ENCODE measurements around the gene ALDH8A1. TPM values are rescaled to one million over a fixed set of nuclear protein-coding genes. Genes with fewer than 3 reads are reported as not detected.
"Not testable (repeated sequence)": the region's sequence is repeated elsewhere in the genome, so short reads cannot be mapped to it uniquely, and the experiment has no call there.

ALDH8A1 gene
- total RNA-seq, 1 donor from 2014 or later, result 1.2 TPM

DNA sequence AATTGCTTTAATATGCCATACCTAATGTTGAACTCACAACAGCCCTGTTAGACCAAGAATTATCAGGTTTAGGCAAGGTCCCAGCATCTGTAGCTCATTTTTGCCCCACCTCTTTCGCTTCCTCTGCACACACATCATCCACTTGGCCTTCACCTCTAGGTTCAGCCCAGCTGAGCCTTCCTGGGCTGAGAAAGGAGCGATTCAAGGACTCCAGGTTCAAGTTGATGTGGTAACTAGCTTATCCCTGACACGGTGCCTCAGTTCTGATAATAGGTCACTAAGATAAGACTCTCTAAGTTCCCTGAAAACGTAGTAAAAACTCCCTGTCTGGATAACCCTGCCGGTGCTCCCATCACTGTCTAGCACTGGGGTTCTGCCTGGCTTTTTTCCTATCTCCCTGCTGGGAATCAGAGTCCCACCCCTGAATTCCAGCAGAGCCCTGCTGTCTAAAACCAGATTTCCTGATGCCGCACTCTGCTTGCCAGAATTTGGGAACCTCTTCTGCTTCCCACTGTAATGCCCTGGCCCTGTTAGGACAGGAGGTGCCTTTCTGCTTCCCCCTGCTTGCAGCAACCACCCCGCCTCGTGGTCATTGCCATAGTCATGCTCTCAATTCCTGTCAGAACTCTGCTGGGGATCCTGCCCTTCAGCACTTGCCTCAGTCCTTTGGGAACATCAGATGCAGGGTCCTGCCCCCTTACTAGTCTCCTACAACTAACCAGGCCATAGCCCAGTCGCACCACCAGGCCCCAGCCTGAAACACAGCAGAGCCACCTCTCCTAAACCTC lies 47.6 kb downstream of the ALDH8A1 start:
- H3K9me3 ChIP-seq, result no peaks in the 10 kb centered on the region
- intact Hi-C loops (cut with DNase I), result no loop called here
- H3K27ac ChIP-seq, result no peak overlapping the region
- H3K36me3 ChIP-seq, result no peaks in the 10 kb centered on the region
- TF ChIP-seq, protein P1, sequence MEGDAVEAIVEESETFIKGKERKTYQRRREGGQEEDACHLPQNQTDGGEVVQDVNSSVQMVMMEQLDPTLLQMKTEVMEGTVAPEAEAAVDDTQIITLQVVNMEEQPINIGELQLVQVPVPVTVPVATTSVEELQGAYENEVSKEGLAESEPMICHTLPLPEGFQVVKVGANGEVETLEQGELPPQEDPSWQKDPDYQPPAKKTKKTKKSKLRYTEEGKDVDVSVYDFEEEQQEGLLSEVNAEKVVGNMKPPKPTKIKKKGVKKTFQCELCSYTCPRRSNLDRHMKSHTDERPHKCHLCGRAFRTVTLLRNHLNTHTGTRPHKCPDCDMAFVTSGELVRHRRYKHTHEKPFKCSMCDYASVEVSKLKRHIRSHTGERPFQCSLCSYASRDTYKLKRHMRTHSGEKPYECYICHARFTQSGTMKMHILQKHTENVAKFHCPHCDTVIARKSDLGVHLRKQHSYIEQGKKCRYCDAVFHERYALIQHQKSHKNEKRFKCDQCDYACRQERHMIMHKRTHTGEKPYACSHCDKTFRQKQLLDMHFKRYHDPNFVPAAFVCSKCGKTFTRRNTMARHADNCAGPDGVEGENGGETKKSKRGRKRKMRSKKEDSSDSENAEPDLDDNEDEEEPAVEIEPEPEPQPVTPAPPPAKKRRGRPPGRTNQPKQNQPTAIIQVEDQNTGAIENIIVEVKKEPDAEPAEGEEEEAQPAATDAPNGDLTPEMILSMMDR (IDR thresholded peaks at IDR 0.05), result no peak
- H3K27me3 ChIP-seq, result no peaks in the 10 kb centered on the region
- H3K4me3 ChIP-seq, result no peak overlapping the region
- DNase-seq, result no peak
- ATAC-seq, result peak; percentile 27
- no peaks in the 10 kb centered on the region for H3K4me1 ChIP-seq

DNA sequence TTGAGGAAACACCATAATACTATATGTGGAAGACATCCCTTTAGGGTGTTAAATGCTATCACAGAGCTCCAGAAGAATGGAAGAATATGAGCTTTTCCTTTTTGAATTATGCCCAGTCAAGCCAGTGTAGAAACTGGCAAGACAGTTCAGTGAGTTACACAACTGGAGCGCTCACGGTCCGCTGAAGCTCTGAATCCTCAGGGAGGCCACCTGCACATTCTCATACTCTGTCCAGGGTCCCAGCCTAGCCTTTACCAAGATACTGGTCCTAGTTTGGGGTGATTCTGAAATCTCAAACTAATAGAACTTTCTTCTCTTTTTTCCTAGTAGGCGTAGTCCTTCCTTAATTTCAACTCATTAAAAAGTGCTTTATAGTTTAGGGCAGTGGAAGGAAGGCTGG lies 51.3 kb downstream of the ALDH8A1 start:
- TF ChIP-seq, protein P1 (IDR thresholded peaks at IDR 0.05), result no peak
- Histone ChIP-seq H3K9me3 (no peaks in the 10 kb centered on the region), H3K4me3 (no peak overlapping the region), H3K4me1 (no peaks in the 10 kb centered on the region), H3K27me3 (no peaks in the 10 kb centered on the region), H3K27ac (no peak overlapping the region), H3K36me3 (no peaks in the 10 kb centered on the region)
- ATAC-seq (no peak), DNase-seq (no peak)
- intact Hi-C loops (cut with DNase I), result no loop called here

DNA sequence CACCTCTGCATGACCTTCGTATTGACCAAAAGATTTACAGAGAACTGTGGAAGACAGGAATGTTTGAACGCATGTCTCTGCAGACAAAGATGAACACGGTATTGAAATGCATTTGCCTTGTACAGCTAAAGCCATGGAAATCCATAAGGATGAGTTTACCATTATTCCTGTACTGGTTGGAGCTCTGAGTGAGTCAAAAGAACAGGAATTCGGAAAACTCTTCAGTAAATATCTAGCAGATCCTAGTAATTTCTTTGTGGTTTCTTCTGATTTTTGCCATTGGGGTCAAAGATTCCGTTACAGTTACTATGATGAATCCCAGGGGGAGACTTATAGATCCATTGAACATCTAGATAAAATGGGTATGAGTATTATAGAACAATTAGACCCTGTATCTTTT lies 51.7 kb downstream of the ALDH8A1 start:
- H3K4me3 ChIP-seq; H3K36me3 ChIP-seq; H3K27ac ChIP-seq; H3K4me1 ChIP-seq; H3K27me3 ChIP-seq; DNase-seq; ATAC-seq; H3K9me3 ChIP-seq; intact Hi-C loops (cut with DNase I): not testable (repeated sequence)

DNA sequence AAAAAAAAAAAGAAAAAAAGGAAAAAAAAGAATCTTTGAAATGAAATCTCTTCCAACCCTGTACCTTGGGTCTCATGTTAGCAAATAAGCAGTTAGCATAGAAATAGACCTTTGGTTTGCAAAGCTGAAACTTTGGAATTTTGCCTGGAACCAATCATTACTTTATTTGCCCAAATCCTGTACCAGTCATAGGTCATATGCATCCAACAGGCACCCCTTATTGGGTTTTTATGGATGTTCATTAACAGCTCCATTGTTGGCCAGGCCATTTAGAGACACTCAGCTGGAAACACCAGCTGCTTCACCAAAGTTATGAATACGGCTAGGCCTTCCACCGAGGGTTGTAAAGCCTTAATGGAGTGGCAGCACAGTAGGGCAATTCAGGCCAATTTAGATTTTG lies 53.0 kb downstream of the ALDH8A1 start:
- TF ChIP-seq, protein P1 (IDR thresholded peaks at IDR 0.05), result no peak
- DNase-seq, result no peak
- intact Hi-C loops (cut with DNase I), result no loop called here

DNA sequence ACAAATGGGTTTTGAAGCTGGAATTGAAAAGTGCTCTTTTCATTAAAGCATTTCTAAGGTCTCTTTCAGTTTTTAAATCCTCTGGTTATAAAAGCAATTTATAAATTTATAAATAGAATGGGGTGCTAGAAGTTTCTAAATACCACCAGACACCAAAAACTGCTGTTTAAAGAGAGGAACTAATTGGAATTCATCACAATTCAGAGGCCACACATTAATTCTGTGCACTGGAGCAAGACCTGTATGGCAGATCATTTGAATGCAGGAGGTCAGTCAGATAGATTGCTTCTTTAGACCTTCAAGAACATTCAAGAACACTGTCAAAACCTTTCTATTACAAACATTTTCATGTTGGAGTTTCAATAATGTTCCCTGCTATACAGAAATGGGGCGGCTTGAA lies 55.1 kb downstream of the ALDH8A1 start:
- H3K36me3 ChIP-seq, result no peaks in the 10 kb centered on the region
- H3K4me3 ChIP-seq, result no peak overlapping the region
- TF ChIP-seq, protein P1 (IDR thresholded peaks at IDR 0.05), result no peak
- H3K4me1 ChIP-seq, result no peaks in the 10 kb centered on the region
- H3K27ac ChIP-seq, result no peak overlapping the region
- H3K9me3 ChIP-seq, result no peaks in the 10 kb centered on the region
- DNase-seq (no peak), ATAC-seq (no peak)
- intact Hi-C loops (cut with DNase I), result no loop called here
- no peaks in the 10 kb centered on the region for H3K27me3 ChIP-seq

More for the DNA sequence above, 53.0 kb downstream of the ALDH8A1 start:
- H3K4me1 ChIP-seq, result no peaks in the 10 kb centered on the region
- H3K9me3 ChIP-seq, result no peaks in the 10 kb centered on the region
- H3K36me3 ChIP-seq, result no peaks in the 10 kb centered on the region
- ATAC-seq, result no peak
- no peak overlapping the region for H3K4me3 ChIP-seq
- H3K27me3 ChIP-seq, result no peaks in the 10 kb centered on the region
- H3K27ac ChIP-seq, result no peak overlapping the region

DNA sequence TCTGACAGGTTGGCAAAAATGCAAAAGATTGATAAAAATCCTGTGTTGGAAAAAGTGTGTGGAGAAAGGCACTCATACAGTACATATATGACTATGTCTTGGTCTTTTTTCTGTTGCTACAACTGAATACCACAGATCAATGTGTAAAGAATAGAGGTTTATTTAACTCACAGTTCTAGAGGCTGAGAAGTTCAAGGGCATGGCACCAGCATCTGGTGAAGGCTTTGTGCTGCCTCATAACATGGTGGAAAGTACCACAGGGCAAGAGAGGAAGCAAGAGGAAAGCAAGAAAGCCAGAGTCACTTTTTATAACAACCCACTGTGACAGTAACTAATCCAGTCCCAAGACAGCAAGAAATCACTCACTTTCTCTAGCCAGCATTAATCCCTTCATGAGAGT lies 57.5 kb downstream of the ALDH8A1 start:
- no peak for ATAC-seq
- H3K27ac ChIP-seq, result no peak overlapping the region
- intact Hi-C loops (cut with DNase I), result no loop called here

More for the DNA sequence above, 57.5 kb downstream of the ALDH8A1 start:
- no peak for DNase-seq
- Histone ChIP-seq H3K4me1 (no peaks in the 10 kb centered on the region), H3K9me3 (no peaks in the 10 kb centered on the region), H3K27me3 (no peaks in the 10 kb centered on the region), H3K36me3 (no peaks in the 10 kb centered on the region), H3K4me3 (no peak overlapping the region)
- TF ChIP-seq, protein P1 (IDR thresholded peaks at IDR 0.05), result no peak
